HepG2 (cell line): Measurements from ENCODE around the gene IFT172. TPM values are rescaled to one million over a fixed set of nuclear protein-coding genes. Genes with fewer than 3 reads are reported as not detected.

Experiments used
- AKAP8 ChIP-seq: sonication (generic); formaldehyde crosslinking; IDR thresholded peaks from 2 replicates; pipeline ENCODE4 v1.5.1; 2020; ENCODE audit warnings: mild to moderate bottlenecking, missing genetic modification reagents
- CCDC6 ChIP-seq: sonication (generic); formaldehyde crosslinking; IDR thresholded peaks from 2 replicates; pipeline ENCODE4 v1.8.1; 2022; ENCODE audit warnings: mild to moderate bottlenecking, missing genetic modification reagents, moderate library complexity
- GATAD2A ChIP-seq: IDR thresholded peaks from 2 replicates; pipeline ENCODE4 v1.6.1; 2016
- GFI1 ChIP-seq: sonication (generic); formaldehyde crosslinking; IDR thresholded peaks from 2 replicates; pipeline ENCODE4 v1.5.0; 2020; ENCODE audit warnings: missing genetic modification reagents, mild to moderate bottlenecking, borderline replicate concordance
- GTF3A ChIP-seq: sonication (generic); formaldehyde crosslinking; conservative IDR thresholded peaks from 2 replicates; pipeline ENCODE4 v1.4.0; 2020; ENCODE audit warnings: mild to moderate bottlenecking, missing genetic modification reagents
- HES4 ChIP-seq: sonication (generic); formaldehyde crosslinking; IDR thresholded peaks from 2 replicates; pipeline ENCODE4 v1.9.0; 2021; ENCODE audit warnings: mild to moderate bottlenecking, missing genetic modification reagents, borderline replicate concordance
- ISL2 ChIP-seq: sonication (generic); formaldehyde crosslinking; IDR thresholded peaks from 2 replicates; pipeline ENCODE4 v1.5.0; 2020; ENCODE audit warnings: missing genetic modification reagents
- KDM2A ChIP-seq: sonication (generic); formaldehyde crosslinking; IDR thresholded peaks from 2 replicates; pipeline ENCODE4 v1.4.0; 2020; ENCODE audit warnings: low read depth, missing genetic modification reagents, borderline replicate concordance
- SIN3B ChIP-seq: fragments of 150-350 bp; IDR thresholded peaks from 2 replicates; pipeline ENCODE4 v1.6.1; 2014; ENCODE audit warnings: low read length
- SPEN ChIP-seq: sonication (generic); formaldehyde crosslinking; IDR thresholded peaks from 2 replicates; pipeline ENCODE4 v1.5.1; 2020; ENCODE audit warnings: low read depth, mild to moderate bottlenecking, missing genetic modification reagents
- THYN1 ChIP-seq: sonication (generic); formaldehyde crosslinking; IDR thresholded peaks from 2 replicates; pipeline ENCODE4 v1.8.1; 2023; ENCODE audit warnings: low read depth, mild to moderate bottlenecking, moderate library complexity, missing genetic modification reagents, borderline replicate concordance
- ZNF253 ChIP-seq: sonication (generic); formaldehyde crosslinking; IDR thresholded peaks from 2 replicates; pipeline ENCODE4 v1.8.0; 2022; ENCODE audit warnings: mild to moderate bottlenecking, missing genetic modification reagents, borderline replicate concordance
- ZNF646 ChIP-seq: sonication (generic); formaldehyde crosslinking; IDR thresholded peaks from 2 replicates; pipeline ENCODE4 v1.9.0; 2021; ENCODE audit warnings: mild to moderate bottlenecking, missing genetic modification reagents
- ZNF674 ChIP-seq: sonication (generic); formaldehyde crosslinking; IDR thresholded peaks from 2 replicates; pipeline ENCODE4 v1.5.0; 2020; ENCODE audit warnings: low read depth, mild to moderate bottlenecking, missing genetic modification reagents
- ZNF749 ChIP-seq: sonication (generic); formaldehyde crosslinking; IDR thresholded peaks from 2 replicates; pipeline ENCODE4 v1.8.0; 2022; ENCODE audit warnings: mild to moderate bottlenecking, missing genetic modification reagents, moderate library complexity, borderline replicate concordance
- ZNF790 ChIP-seq: sonication (generic); formaldehyde crosslinking; IDR thresholded peaks from 2 replicates; pipeline ENCODE4 v1.8.0; 2022; ENCODE audit warnings: missing genetic modification reagents, mild to moderate bottlenecking, borderline replicate concordance
- ZNF878 ChIP-seq: sonication (generic); formaldehyde crosslinking; IDR thresholded peaks from 2 replicates; pipeline ENCODE4 v1.8.1; 2023; ENCODE audit warnings: mild to moderate bottlenecking, missing genetic modification reagents, moderate library complexity
- polyA plus RNA-seq, 8 experiments: library from polyadenylated mRNA; depleted of rRNA in 3 of 8; stranded (reverse) in 7 of 8; unstranded in 1 of 8; fragments of >200 nt; fragmentation: Illumina TruSeq in 4 of 8; extraction: Trizol in 4 of 8; gene quantifications; 2 replicates each; pipeline versions ENCODE4 v1.2.1 to v1.2.3, GENCODE V29; 2011 to 2016; ENCODE audit warnings: low read depth in 4 of 8, missing spikeins in 1 of 8, mixed read lengths in 1 of 8; ENCODE audit not compliant: insufficient read depth in 1 of 8
- total RNA-seq, 5 experiments: library from RNA; depleted of rRNA; stranded (reverse); fragments of >200 nt; fragmentation: Illumina TruSeq; extraction: Trizol; gene quantifications; 2 replicates each; pipeline ENCODE4 v1.2.3, GENCODE V29; 2016; ENCODE audit warnings: low read depth in 1 of 5
- TF ChIP-seq, protein P1 (sequence below): sonication (generic); formaldehyde crosslinking; IDR thresholded peaks from 2 replicates; pipeline ENCODE4 v1.4.0; 2020; ENCODE audit warnings: missing genetic modification reagents, borderline replicate concordance
- TF ChIP-seq, protein P2 (sequence below): sonication (generic); formaldehyde crosslinking; IDR thresholded peaks from 2 replicates; pipeline ENCODE4 v1.9.0; 2021; ENCODE audit warnings: missing genetic modification reagents, mild to moderate bottlenecking, borderline replicate concordance
- TF ChIP-seq, protein P3 (sequence below): IDR thresholded peaks from 2 replicates; pipeline ENCODE4 v1.6.1; 2016; ENCODE audit warnings: missing compliant biosample characterization, missing genetic modification reagents, borderline replicate concordance

The IFT172 gene
- total and polyA plus RNA-seq, 2 of the 13 experiments (the other 11 are each of a cell fraction or from before 2014, with no cell fraction given) = 21.6 to 35.7 TPM

DNA sequence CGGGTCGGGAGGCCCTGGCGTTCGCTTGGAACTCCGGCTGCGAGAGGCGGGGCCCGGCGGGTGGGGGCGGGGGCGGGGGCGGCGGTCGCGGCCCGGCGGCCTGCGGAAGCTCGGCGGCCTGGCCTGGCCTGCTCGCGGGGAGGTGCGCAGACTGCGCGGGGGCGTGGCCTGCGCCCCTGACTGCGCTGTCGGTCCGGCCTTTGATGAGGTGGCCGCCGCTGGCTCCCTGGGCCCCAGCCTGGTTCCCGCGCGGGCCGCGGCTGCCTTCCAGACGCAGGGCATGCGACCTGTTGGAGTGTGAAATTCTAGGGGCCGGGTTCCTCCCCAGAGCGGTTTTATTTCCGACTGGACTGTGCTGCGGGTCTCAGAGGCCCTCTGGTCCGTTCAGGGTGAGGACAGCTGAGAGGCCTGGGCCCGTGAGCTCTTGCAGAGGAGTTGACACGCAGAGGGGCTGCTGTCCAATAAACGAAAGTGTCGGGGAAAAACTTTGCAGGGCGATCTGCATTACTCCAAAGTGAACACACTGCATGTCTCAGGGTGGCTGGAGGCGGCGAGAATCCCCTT, 60.5 kb downstream of the IFT172 start (continued):
- TF ChIP-seq, protein P1, sequence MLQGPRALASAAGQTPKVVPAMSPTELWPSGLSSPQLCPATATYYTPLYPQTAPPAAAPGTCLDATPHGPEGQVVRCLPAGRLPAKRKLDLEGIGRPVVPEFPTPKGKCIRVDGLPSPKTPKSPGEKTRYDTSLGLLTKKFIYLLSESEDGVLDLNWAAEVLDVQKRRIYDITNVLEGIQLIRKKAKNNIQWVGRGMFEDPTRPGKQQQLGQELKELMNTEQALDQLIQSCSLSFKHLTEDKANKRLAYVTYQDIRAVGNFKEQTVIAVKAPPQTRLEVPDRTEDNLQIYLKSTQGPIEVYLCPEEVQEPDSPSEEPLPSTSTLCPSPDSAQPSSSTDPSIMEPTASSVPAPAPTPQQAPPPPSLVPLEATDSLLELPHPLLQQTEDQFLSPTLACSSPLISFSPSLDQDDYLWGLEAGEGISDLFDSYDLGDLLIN = 0 out of 2 replicates have a peak, but pooled peaks have one; percentile 86
- TF ChIP-seq, protein P2, sequence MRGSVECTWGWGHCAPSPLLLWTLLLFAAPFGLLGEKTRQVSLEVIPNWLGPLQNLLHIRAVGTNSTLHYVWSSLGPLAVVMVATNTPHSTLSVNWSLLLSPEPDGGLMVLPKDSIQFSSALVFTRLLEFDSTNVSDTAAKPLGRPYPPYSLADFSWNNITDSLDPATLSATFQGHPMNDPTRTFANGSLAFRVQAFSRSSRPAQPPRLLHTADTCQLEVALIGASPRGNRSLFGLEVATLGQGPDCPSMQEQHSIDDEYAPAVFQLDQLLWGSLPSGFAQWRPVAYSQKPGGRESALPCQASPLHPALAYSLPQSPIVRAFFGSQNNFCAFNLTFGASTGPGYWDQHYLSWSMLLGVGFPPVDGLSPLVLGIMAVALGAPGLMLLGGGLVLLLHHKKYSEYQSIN (CRISPR knock-in tag) = no peak
- TF ChIP-seq THYN1 (CRISPR knock-in tag) = no peak
- TF ChIP-seq SPEN = peak; percentile 91; the same call in 1 of the 2 replicates
- TF ChIP-seq, protein P3, sequence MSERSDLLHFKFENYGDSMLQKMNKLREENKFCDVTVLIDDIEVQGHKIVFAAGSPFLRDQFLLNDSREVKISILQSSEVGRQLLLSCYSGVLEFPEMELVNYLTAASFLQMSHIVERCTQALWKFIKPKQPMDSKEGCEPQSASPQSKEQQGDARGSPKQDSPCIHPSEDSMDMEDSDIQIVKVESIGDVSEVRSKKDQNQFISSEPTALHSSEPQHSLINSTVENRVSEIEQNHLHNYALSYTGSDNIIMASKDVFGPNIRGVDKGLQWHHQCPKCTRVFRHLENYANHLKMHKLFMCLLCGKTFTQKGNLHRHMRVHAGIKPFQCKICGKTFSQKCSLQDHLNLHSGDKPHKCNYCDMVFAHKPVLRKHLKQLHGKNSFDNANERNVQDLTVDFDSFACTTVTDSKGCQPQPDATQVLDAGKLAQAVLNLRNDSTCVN = no peak
- TF ChIP-seq SIN3B = no peak
- TF ChIP-seq GATAD2A = no peak
- TF ChIP-seq ZNF674 (CRISPR knock-in tag) = no peak
- no peak for TF ChIP-seq ZNF878 (CRISPR knock-in tag)
- TF ChIP-seq GFI1 = 0 out of 2 replicates have a peak, but pooled peaks have one; percentile 67
- peak; percentile 90 for TF ChIP-seq CCDC6 (CRISPR knock-in tag)
- 0 out of 2 replicates have a peak, but pooled peaks have one; percentile 4 for TF ChIP-seq KDM2A (CRISPR knock-in tag)
- TF ChIP-seq ZNF749 (CRISPR knock-in tag) = no peak
- peak; percentile 67; the same call in 1 of the 2 replicates for TF ChIP-seq AKAP8 (CRISPR knock-in tag)
- 0 out of 2 replicates have a peak, but pooled peaks have one; percentile 14 for TF ChIP-seq ZNF253 (CRISPR knock-in tag)
- no peak for TF ChIP-seq ZNF646 (CRISPR knock-in tag)
- TF ChIP-seq ISL2 (CRISPR knock-in tag) = peak; percentile 22; the same call in 1 of the 2 replicates
- no peak for TF ChIP-seq HES4 (CRISPR knock-in tag)
- no peak for TF ChIP-seq ZNF790 (CRISPR knock-in tag)
- TF ChIP-seq GTF3A (CRISPR knock-in tag) = peak; percentile 87; the same call in 1 of the 2 replicates
